Measurements from ENCODE around the gene CLCC1. TPM values are rescaled to one million over a fixed set of nuclear protein-coding genes. Genes with fewer than 3 reads are reported as not detected.

Gene CLCC1
- 19.0 and 28.1 TPM in 2 replicates for total RNA-seq

GRCh38 chr1:108963052-108963686 is at the start of gene CLCC1:
CLCC1 (minus strand) TSS chr1:108963484; CDS start chr1:108950437, 13,047 bp downstream.

Other genes starting within 250 kb of the CLCC1 start
- 33.3 and 36.2 TPM in 2 replicates for gene STXBP3, start 216.8 kb downstream of the CLCC1 start, total RNA-seq
- not detected in 2 replicates for gene AKNAD1, start 106.4 kb downstream of the CLCC1 start, total RNA-seq
- gene GPSM2, start 86.5 kb downstream of the CLCC1 start, total RNA-seq, result 44.3 and 123 TPM in 2 replicates
- gene WDR47, start 78.6 kb upstream of the CLCC1 start, total RNA-seq, result 16.4 and 24.1 TPM in 2 replicates
- gene TAF13, start 112.5 kb upstream of the CLCC1 start, total RNA-seq, result 67.4 and 106 TPM in 2 replicates
- 21.0 and 48.6 TPM in 2 replicates for gene TMEM167B, start 127.3 kb upstream of the CLCC1 start, total RNA-seq
- gene ELAPOR1, start 150.6 kb upstream of the CLCC1 start, total RNA-seq, result under 0.01 and 0.24 TPM in 2 replicates